Ovary (tissue), 3 donors: ENCODE results near the gene HK1.

Experiments used
- EP300 ChIP-seq: sonication (generic); formaldehyde crosslinking; IDR thresholded peaks from one replicate; pipeline ENCODE4 v1.6.1; 2017; ENCODE audit warnings: antibody characterized with exemption
- POLR2A ChIP-seq: fragments of 450-650 bp; IDR thresholded peaks from one replicate; pipeline ENCODE4 v1.6.1; 2017; ENCODE audit warnings: antibody characterized with exemption, mild to moderate bottlenecking, moderate library complexity
- TF ChIP-seq, protein P1 (sequence below), 3 donors: fragments of 450-650 bp in 2 of 3; fragments of 200-600 bp in 1 of 3; IDR thresholded peaks; one replicate each; pipeline versions ENCODE4 v1.5.1 to v1.8.0; 2016 to 2022; ENCODE audit warnings: antibody characterized with exemption in 3 of 3, mild to moderate bottlenecking in 1 of 3
- donor health status: DM: no; HTN: no; CAD: no.

DNA sequence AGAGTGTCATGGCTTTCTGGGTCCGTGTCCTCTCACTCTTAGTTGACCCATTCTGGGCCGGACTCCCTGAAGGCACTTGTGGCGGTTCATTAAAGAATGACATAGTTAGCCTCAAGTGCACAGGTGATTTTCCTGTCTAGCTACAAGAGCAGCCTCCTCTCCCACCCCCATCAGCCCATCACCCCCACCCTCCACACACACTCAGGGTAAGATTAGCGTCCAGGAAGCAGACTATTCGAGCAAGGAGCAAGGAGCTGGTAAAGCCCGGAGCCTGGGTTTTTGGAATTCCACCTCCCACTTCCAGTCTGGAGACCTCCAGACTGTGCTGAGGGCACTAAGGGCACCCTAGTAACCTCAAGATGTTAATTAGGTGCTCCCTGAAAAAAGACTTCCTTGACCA lies 98.9 kb downstream of the HK1 start:
- TF ChIP-seq, protein P1, sequence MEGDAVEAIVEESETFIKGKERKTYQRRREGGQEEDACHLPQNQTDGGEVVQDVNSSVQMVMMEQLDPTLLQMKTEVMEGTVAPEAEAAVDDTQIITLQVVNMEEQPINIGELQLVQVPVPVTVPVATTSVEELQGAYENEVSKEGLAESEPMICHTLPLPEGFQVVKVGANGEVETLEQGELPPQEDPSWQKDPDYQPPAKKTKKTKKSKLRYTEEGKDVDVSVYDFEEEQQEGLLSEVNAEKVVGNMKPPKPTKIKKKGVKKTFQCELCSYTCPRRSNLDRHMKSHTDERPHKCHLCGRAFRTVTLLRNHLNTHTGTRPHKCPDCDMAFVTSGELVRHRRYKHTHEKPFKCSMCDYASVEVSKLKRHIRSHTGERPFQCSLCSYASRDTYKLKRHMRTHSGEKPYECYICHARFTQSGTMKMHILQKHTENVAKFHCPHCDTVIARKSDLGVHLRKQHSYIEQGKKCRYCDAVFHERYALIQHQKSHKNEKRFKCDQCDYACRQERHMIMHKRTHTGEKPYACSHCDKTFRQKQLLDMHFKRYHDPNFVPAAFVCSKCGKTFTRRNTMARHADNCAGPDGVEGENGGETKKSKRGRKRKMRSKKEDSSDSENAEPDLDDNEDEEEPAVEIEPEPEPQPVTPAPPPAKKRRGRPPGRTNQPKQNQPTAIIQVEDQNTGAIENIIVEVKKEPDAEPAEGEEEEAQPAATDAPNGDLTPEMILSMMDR (IDR thresholded peaks at IDR 0.05): no peak
- TF ChIP-seq POLR2A (no peak), EP300 (no peak)
